Lower lobe of right lung (tissue), 2 donors: ENCODE measurements around the gene SGK1. TPM values are rescaled to one million over a fixed set of nuclear protein-coding genes. Genes with fewer than 3 reads are reported as not detected.

Experiments used
- ATAC-seq, 2 donors: fragments of 200-7000 bp; cut with Tn5 transposase; one replicate each; pipeline ENCODE4 v1.9.1; 2020 to 2022; ENCODE audit warnings: mild to moderate bottlenecking in 2 of 2, moderate library complexity in 2 of 2
- DNase-seq: peaks from one replicate; pipeline ENCODE4 v3.0.0-alpha.2; 2020
- H3K27ac ChIP-seq: fragments of 200-600 bp; one replicate; pipeline ENCODE4 v1.8.0; 2022
- H3K27me3 ChIP-seq: fragments of 200-600 bp; one replicate; pipeline ENCODE4 v1.8.0; 2022; ENCODE audit warnings: low read depth
- H3K36me3 ChIP-seq: fragments of 200-600 bp; one replicate; pipeline ENCODE4 v1.8.0; 2022; ENCODE audit warnings: mild to moderate bottlenecking
- H3K4me1 ChIP-seq: fragments of 200-600 bp; one replicate; pipeline ENCODE4 v1.8.0; 2022
- H3K4me3 ChIP-seq: fragments of 200-600 bp; one replicate; pipeline ENCODE4 v1.8.0; 2022; ENCODE audit warnings: mild to moderate bottlenecking
- H3K9me3 ChIP-seq: fragments of 200-600 bp; one replicate; pipeline ENCODE4 v1.8.0; 2022
- intact Hi-C: fragments of 100-400 bp; cut with DNase I; formaldehyde crosslinking; loops from one replicate; pipeline ENCODE4 v1.11.0; 2022
- total RNA-seq: library from RNA; stranded (reverse); fragmentation: NEBNext Ultra II Directional; extraction: Animal tissue kit (Norgen Biotek cat#: 25700); gene quantifications from one replicate; pipeline ENCODE4 v1.2.1, GENCODE V29; 2021
- TF ChIP-seq, protein P1 (sequence below): fragments of 200-600 bp; IDR thresholded peaks from one replicate; pipeline ENCODE4 v1.8.0; 2022; ENCODE audit warnings: antibody characterized with exemption, mild to moderate bottlenecking
- donor health status: DM: no; HTN: yes; CAD: no; lungs with severe emphysema.

The SGK1 gene
- total RNA-seq, 1 donor from 2014 or later = 195 TPM

DNA sequence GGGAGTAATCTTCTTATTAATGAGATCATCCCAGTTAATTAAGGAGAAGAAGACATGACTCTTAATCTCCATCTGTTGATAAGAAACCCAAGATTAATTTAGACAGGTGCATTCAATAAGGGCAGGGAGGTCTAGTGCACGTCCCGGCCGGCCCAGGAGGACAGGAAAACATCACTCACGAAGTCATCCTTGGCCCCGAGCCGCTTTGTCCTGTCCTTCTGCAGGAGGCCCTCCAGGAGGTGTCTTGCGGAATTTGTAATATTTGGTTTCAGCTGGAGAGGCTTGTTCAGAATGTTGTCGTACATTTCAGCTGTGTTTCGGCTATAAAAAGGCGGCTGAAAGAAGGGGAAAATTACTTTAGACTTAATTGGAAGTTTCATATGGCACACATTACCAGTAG, 147.1 kb downstream of the SGK1 start:
- Histone ChIP-seq H3K4me3 (peak overlapping the region; percentile 67), H3K4me1 (peaks cover 41% of the 10 kb centered on the region), H3K27me3 (no peaks in the 10 kb centered on the region), H3K9me3 (no peaks in the 10 kb centered on the region), H3K27ac (peak overlapping the region; percentile 99), H3K36me3 (peaks cover 64% of the 10 kb centered on the region)
- ATAC-seq = no peak
- no peak for DNase-seq
- intact Hi-C loops = loop anchor here (5.0 kb wide), 2 partner anchors 471 to 651 kb away; no protein-coding TSS in a partner anchor
- TF ChIP-seq, protein P1, sequence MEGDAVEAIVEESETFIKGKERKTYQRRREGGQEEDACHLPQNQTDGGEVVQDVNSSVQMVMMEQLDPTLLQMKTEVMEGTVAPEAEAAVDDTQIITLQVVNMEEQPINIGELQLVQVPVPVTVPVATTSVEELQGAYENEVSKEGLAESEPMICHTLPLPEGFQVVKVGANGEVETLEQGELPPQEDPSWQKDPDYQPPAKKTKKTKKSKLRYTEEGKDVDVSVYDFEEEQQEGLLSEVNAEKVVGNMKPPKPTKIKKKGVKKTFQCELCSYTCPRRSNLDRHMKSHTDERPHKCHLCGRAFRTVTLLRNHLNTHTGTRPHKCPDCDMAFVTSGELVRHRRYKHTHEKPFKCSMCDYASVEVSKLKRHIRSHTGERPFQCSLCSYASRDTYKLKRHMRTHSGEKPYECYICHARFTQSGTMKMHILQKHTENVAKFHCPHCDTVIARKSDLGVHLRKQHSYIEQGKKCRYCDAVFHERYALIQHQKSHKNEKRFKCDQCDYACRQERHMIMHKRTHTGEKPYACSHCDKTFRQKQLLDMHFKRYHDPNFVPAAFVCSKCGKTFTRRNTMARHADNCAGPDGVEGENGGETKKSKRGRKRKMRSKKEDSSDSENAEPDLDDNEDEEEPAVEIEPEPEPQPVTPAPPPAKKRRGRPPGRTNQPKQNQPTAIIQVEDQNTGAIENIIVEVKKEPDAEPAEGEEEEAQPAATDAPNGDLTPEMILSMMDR = no peak

DNA sequence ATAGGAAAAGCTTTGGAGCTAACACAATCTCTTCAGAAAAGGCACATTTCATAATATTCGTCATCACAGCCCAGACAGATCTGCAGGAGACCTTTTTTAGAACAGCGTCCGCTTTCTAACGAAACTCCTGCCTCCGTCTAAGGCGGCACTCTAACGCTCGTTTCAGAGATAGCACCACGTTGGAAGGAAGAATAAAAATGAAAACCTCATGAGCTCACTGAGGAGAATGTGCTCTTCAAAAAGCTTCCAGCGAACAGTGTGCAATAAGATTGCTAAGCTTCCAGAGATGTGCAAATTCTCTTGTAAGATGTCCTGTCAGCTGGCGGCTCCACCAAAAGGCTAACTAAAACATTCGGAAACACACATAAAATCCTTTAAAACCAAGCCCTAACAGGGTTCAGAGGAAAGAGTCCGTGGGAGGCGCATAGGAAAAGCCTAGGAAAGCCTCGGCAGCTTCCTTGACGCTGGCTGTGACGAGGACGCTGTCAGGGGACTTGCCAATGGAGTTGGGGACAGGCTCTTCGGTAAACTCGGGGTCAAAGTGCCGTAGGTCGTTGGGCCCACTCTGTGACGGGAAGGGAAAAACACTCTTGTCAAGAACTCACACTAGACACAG, 147.9 kb downstream of the SGK1 start:
- H3K36me3 ChIP-seq = peaks cover 64% of the 10 kb centered on the region
- H3K9me3 ChIP-seq = no peaks in the 10 kb centered on the region
- no peaks in the 10 kb centered on the region for H3K27me3 ChIP-seq
- intact Hi-C loops = loop anchor here (5.0 kb wide), 2 partner anchors 472 to 652 kb away; no protein-coding TSS in a partner anchor
- TF ChIP-seq, protein P1 = no peak
- DNase-seq = no peak
- H3K4me1 ChIP-seq = peaks cover 38% of the 10 kb centered on the region
- peak overlapping the region; percentile 99 for H3K27ac ChIP-seq
- no peak for ATAC-seq
- peak overlapping the region; percentile 67 for H3K4me3 ChIP-seq

GRCh38 chr6:134168590-134169208, 149.2 kb downstream of the SGK1 start:
- peak overlapping the region; percentile 99 for H3K27ac ChIP-seq
- no peaks in the 10 kb centered on the region for H3K9me3 ChIP-seq
- TF ChIP-seq, protein P1 = no peak
- peak overlapping the region; percentile 67 for H3K4me3 ChIP-seq
- DNase-seq (no peak), ATAC-seq (peak in 1 of 2 donors; percentile 2)
- intact Hi-C loops = no loop called here
- H3K27me3 ChIP-seq = no peaks in the 10 kb centered on the region
- peaks cover 62% of the 10 kb centered on the region for H3K36me3 ChIP-seq
- H3K4me1 ChIP-seq = peaks cover 36% of the 10 kb centered on the region

DNA sequence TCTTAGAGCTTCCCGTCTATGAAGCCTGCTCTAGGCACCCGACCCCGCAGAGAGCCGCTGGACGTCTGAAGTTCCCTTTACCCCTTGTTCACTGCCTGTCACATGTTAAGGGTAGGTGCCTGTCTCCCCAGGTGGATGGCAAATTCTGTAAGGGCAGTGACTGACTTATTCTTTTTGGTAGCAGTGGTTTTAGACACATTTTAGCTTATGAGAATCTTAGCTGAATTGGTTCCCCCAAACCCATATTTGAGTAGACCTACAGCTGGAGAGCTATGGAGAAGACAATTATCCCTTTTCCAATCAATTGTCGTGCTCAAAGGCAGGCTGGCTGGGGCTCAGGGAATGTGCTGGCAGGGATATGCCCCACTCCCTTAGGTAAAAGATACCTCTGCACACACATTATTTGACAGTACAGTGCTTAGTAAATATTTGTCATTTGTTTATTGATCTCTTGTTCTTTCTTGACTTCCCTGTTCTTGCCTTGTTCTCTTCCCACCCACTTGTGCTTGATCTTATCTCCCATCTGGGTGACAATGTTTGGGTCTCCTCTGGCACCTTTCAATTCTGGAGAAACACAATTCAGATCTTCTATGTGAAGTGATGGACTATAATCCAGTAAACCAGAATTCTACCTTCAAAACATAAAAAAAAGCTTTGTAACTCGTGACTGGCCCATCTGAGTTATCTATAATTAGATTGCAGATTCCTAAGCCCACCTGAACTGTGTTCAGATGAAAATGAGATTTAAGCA, 151.2 kb downstream of the SGK1 start:
- H3K27me3 ChIP-seq = no peaks in the 10 kb centered on the region
- H3K9me3 ChIP-seq = no peaks in the 10 kb centered on the region
- DNase-seq (no peak), ATAC-seq (peak; percentile 19 to 29)
- H3K27ac ChIP-seq = peak overlapping the region; percentile 18
- no peak overlapping the region for H3K4me3 ChIP-seq
- intact Hi-C loops = no loop called here
- TF ChIP-seq, protein P1 = no peak
- H3K4me1 ChIP-seq = peaks cover 17% of the 10 kb centered on the region
- H3K36me3 ChIP-seq = peaks cover 41% of the 10 kb centered on the region

DNA sequence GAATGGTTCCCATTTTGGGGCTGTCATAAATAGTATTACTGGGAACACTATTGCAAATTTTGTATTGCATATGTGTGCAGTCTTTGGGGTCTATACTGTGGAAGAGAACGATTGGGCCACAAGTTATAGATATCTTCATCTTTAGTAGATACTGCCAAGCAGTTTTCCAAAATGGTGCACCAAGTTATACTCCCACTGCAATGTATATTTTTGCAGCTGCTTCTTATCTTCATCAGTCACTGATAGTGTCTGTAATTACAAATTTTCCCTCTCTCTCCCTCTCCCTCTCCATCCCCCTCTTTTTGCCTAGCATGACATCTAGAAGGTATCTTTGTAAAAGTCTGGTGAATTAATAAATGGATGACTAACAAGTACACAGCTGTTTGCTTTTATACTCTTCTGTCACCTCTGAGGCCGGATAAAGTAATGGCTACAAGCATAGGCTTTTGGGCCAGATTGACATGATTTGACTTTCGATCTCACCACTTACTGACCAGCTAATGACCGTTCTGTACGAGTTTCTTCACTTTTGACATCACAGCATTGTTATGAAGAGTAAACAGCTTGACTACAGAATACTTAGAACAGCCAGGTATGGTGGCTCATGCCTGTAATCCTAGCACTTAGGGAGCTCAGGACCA, 152.2 kb downstream of the SGK1 start:
- Histone ChIP-seq H3K36me3 (peaks cover 31% of the 10 kb centered on the region), H3K27me3 (no peaks in the 10 kb centered on the region), H3K27ac (no peak overlapping the region), H3K4me3 (no peak overlapping the region), H3K9me3 (no peaks in the 10 kb centered on the region), H3K4me1 (peaks cover 7% of the 10 kb centered on the region)
- ATAC-seq (no peak), DNase-seq (no peak)
- intact Hi-C loops = no loop called here
- TF ChIP-seq, protein P1 = no peak
